Neuronal stem cell (in vitro differentiated cells): ENCODE results near the gene CNTN5.

Source experiments
- DNase-seq: peaks from one replicate; pipeline ENCODE4 v3.0.0-alpha.2; 2013; ENCODE audit warnings: low spot score
- H2AFZ ChIP-seq: one replicate; pipeline ENCODE4 v1.6.1; 2013; ENCODE audit warnings: mild to moderate bottlenecking, low read length, inconsistent platforms
- H2AK5ac ChIP-seq: 2 replicates; pipeline ENCODE4 v1.6.1; 2013; ENCODE audit warnings: low read depth, mild to moderate bottlenecking, inconsistent platforms, low read length, moderate library complexity, mixed read lengths
- H2BK120ac ChIP-seq: 2 replicates; pipeline ENCODE4 v1.6.1; 2013; ENCODE audit warnings: low read depth, mild to moderate bottlenecking, inconsistent platforms, low read length, moderate library complexity, mixed read lengths
- H2BK12ac ChIP-seq: one replicate; pipeline ENCODE4 v1.6.1; 2013; ENCODE audit warnings: low read length, inconsistent platforms
- H2BK15ac ChIP-seq: 2 replicates; pipeline ENCODE4 v1.6.1; 2013; ENCODE audit warnings: mild to moderate bottlenecking, low read length, inconsistent platforms, mixed read lengths
- H2BK5ac ChIP-seq: one replicate; pipeline ENCODE4 v1.6.1; 2013; ENCODE audit warnings: inconsistent platforms, mild to moderate bottlenecking, low read length, moderate library complexity
- H3K14ac ChIP-seq: one replicate; pipeline ENCODE4 v1.6.1; 2013; ENCODE audit warnings: low read length, inconsistent platforms
- H3K18ac ChIP-seq: 2 replicates; pipeline ENCODE4 v1.6.1; 2013; ENCODE audit warnings: low read length, inconsistent platforms
- H3K23ac ChIP-seq: 2 replicates; pipeline ENCODE4 v1.6.1; 2013; ENCODE audit warnings: low read depth, mild to moderate bottlenecking, mixed read lengths, low read length, inconsistent platforms; ENCODE audit not compliant: poor library complexity
- H3K27ac ChIP-seq: replicated peaks from 3 replicates; pipeline ENCODE4 v1.5.1; 2013; ENCODE audit warnings: low read length, inconsistent platforms
- H3K27me3 ChIP-seq, 3 experiments: 2 replicates each; pipeline ENCODE4 v1.6.1; 2013; ENCODE audit warnings: low read length in 3 of 3, mild to moderate bottlenecking in 2 of 3, inconsistent platforms in 1 of 3, low read depth in 1 of 3, mixed read lengths in 1 of 3, moderate library complexity in 1 of 3; ENCODE audit not compliant: control insufficient read depth in 3 of 3, insufficient read depth in 3 of 3
- H3K36me3 ChIP-seq, 2 donors: replicated peaks in 1 of 2; 2 replicates each; pipeline ENCODE4 v1.6.1; 2013; ENCODE audit warnings: low read length in 2 of 2; ENCODE audit not compliant: control insufficient read depth in 2 of 2, insufficient read depth in 2 of 2
- H3K4ac ChIP-seq: 2 replicates; pipeline ENCODE4 v1.6.1; 2013; ENCODE audit warnings: inconsistent platforms, mild to moderate bottlenecking, low read length, moderate library complexity
- H3K4me1 ChIP-seq, 2 donors: 1 replicate in 1 of 2; 2 replicates in 1 of 2; pipeline ENCODE4 v1.6.1; 2013; ENCODE audit warnings: low read length in 2 of 2, low read depth in 1 of 2; ENCODE audit not compliant: control insufficient read depth in 2 of 2, insufficient read depth in 1 of 2
- H3K4me2 ChIP-seq: one replicate; pipeline ENCODE4 v1.6.1; 2013; ENCODE audit warnings: mild to moderate bottlenecking, low read length, inconsistent platforms; ENCODE audit not compliant: insufficient read depth, poor library complexity, severe bottlenecking
- H3K4me3 ChIP-seq, 2 donors: 2 replicates each; pipeline ENCODE4 v1.5.1; 2013; ENCODE audit warnings: low read length in 2 of 2, mild to moderate bottlenecking in 2 of 2, inconsistent platforms in 1 of 2, moderate library complexity in 1 of 2
- H3K79me1 ChIP-seq: one replicate; pipeline ENCODE4 v1.6.1; 2013; ENCODE audit warnings: low read depth, mild to moderate bottlenecking, inconsistent platforms, low read length, moderate library complexity
- H3K9ac ChIP-seq: one replicate; pipeline ENCODE4 v1.6.1; 2013; ENCODE audit warnings: mild to moderate bottlenecking, low read depth, low read length, inconsistent platforms; ENCODE audit not compliant: poor library complexity
- H3K9me3 ChIP-seq, 2 donors: replicated peaks in 1 of 2; 2 replicates each; pipeline versions ENCODE3 to v1.6.1; 2013; ENCODE audit warnings: low read length in 2 of 2, mild to moderate bottlenecking in 2 of 2, inconsistent platforms in 1 of 2, low read depth in 1 of 2, mixed read lengths in 1 of 2, moderate library complexity in 1 of 2; ENCODE audit not compliant: control insufficient read depth in 2 of 2, insufficient read depth in 1 of 2
- H4K8ac ChIP-seq: one replicate; pipeline ENCODE4 v1.6.1; 2013; ENCODE audit warnings: low read depth, mild to moderate bottlenecking, inconsistent platforms, low read length, moderate library complexity
- H4K91ac ChIP-seq: one replicate; pipeline ENCODE4 v1.6.1; 2013; ENCODE audit warnings: low read length, low read depth, mild to moderate bottlenecking, inconsistent platforms; ENCODE audit not compliant: poor library complexity
- WGBS, 2 donors: extraction: QIAGEN DNeasy Blood & Tissue Kit; methylation state at CpG; one replicate each; pipeline ENCODE4 v1.1.7; 2013; ENCODE audit warnings: missing lambda C conversion rate in 2 of 2, mixed read lengths in 1 of 2; ENCODE audit not compliant: insufficient read length in 2 of 2, insufficient replicate concordance in 1 of 2; ENCODE audit errors: extremely low coverage in 2 of 2; 5-methylcytosine and 5-hydroxymethylcytosine counted together

The CNTN5 gene

GRCh38 chr11:100308202-100308601 is 1287.5 kb downstream of the CNTN5 start:
- H3K4ac ChIP-seq, result no peak overlapping the region
- H2AFZ ChIP-seq, result no peak overlapping the region
- H2AK5ac ChIP-seq, result no peak overlapping the region
- no peak overlapping the region for H2BK15ac ChIP-seq
- H3K9me3 ChIP-seq, result no peaks in the 10 kb centered on the region
- H3K27ac ChIP-seq, result no peak overlapping the region
- H3K27me3 ChIP-seq, result no peaks in the 10 kb centered on the region
- no CpG with 5 or more reads among the region's 2 CpGs for WGBS, 2 donors
- peaks cover 0 to 5% of the 10 kb centered on the region in 2 donors for H3K4me1 ChIP-seq
- no peak for DNase-seq
- no peak overlapping the region for H3K23ac ChIP-seq
- H3K4me3 ChIP-seq, result no peak overlapping the region
- no peak overlapping the region for H3K18ac ChIP-seq
- no peak overlapping the region for H2BK120ac ChIP-seq
- no peak overlapping the region for H3K4me2 ChIP-seq
- no peak overlapping the region for H3K9ac ChIP-seq
- H3K36me3 ChIP-seq, result no peaks in the 10 kb centered on the region
- no peak overlapping the region for H3K14ac ChIP-seq
- no peak overlapping the region for H4K91ac ChIP-seq
- no peaks in the 10 kb centered on the region for H3K79me1 ChIP-seq
- H2BK12ac ChIP-seq, result no peak overlapping the region
- no peak overlapping the region for H2BK5ac ChIP-seq
- H4K8ac ChIP-seq, result no peak overlapping the region

- Histone ChIP-seq H4K91ac (no peak overlapping the region), H2AFZ (no peak overlapping the region), H3K4ac (no peak overlapping the region), H3K27ac (no peak overlapping the region), H3K18ac (no peak overlapping the region), H3K4me1 (peaks cover 0 to 3% of the 10 kb centered on the region in 2 donors), H3K14ac (no peak overlapping the region), H3K36me3 (no peaks in the 10 kb centered on the region), H3K4me2 (no peak overlapping the region), H2BK12ac (no peak overlapping the region), H3K23ac (no peak overlapping the region), H3K27me3 (no peaks in the 10 kb centered on the region), H3K9me3 (no peaks in the 10 kb centered on the region), H3K4me3 (no peak overlapping the region), H3K9ac (no peak overlapping the region), H2AK5ac (no peak overlapping the region), H2BK5ac (no peak overlapping the region), H2BK15ac (no peak overlapping the region), H4K8ac (no peak overlapping the region), H3K79me1 (no peaks in the 10 kb centered on the region), H2BK120ac (no peak overlapping the region)
- DNase-seq, result no peak
- no CpG with 5 or more reads among the region's 1 CpG for WGBS, 2 donors
These were observed 1295.2 kb downstream of the CNTN5 start for GRCh38 chr11:100315946-100316345.

GRCh38 chr11:100316952-100317351 is 1296.2 kb downstream of the CNTN5 start:
- no peak overlapping the region for H3K27ac ChIP-seq
- H2BK12ac ChIP-seq, result no peak overlapping the region
- H3K4me3 ChIP-seq, result no peak overlapping the region
- H2BK5ac ChIP-seq, result no peak overlapping the region
- H3K14ac ChIP-seq, result no peak overlapping the region
- H3K4me2 ChIP-seq, result no peak overlapping the region
- peaks cover 0 to 3% of the 10 kb centered on the region in 2 donors for H3K4me1 ChIP-seq
- DNase-seq, result no peak
- no peak overlapping the region for H4K91ac ChIP-seq
- H3K23ac ChIP-seq, result no peak overlapping the region
- no peaks in the 10 kb centered on the region for H3K36me3 ChIP-seq
- H3K4ac ChIP-seq, result no peak overlapping the region
- no peak overlapping the region for H2BK15ac ChIP-seq
- no peaks in the 10 kb centered on the region for H3K79me1 ChIP-seq
- WGBS, 2 donors, result no CpG with 5 or more reads among the region's 3 CpGs
- H2AK5ac ChIP-seq, result no peak overlapping the region
- H4K8ac ChIP-seq, result no peak overlapping the region
- H3K27me3 ChIP-seq, result no peaks in the 10 kb centered on the region
- no peak overlapping the region for H3K9ac ChIP-seq
- H2BK120ac ChIP-seq, result no peak overlapping the region
- H2AFZ ChIP-seq, result peak overlapping the region; percentile 71
- H3K9me3 ChIP-seq, result no peaks in the 10 kb centered on the region
- no peak overlapping the region for H3K18ac ChIP-seq

GRCh38 chr11:100319691-100320090 is 1298.9 kb downstream of the CNTN5 start:
- H3K27ac ChIP-seq, result no peak overlapping the region
- no peak overlapping the region for H2AFZ ChIP-seq
- no peak overlapping the region for H3K4ac ChIP-seq
- H2BK120ac ChIP-seq, result no peak overlapping the region
- H3K18ac ChIP-seq, result no peak overlapping the region
- no peak overlapping the region for H3K9ac ChIP-seq
- no peak for DNase-seq
- H3K23ac ChIP-seq, result no peak overlapping the region
- H2BK15ac ChIP-seq, result no peak overlapping the region
- no peak overlapping the region for H3K4me2 ChIP-seq
- no peaks in the 10 kb centered on the region for H3K36me3 ChIP-seq
- H3K14ac ChIP-seq, result no peak overlapping the region
- H2BK5ac ChIP-seq, result no peak overlapping the region
- H4K91ac ChIP-seq, result no peak overlapping the region
- no peak overlapping the region for H2BK12ac ChIP-seq
- peaks cover 0 to 3% of the 10 kb centered on the region in 2 donors for H3K4me1 ChIP-seq
- H3K27me3 ChIP-seq, result no peaks in the 10 kb centered on the region
- H3K4me3 ChIP-seq, result no peak overlapping the region
- WGBS, 2 donors, result no CpG with 5 or more reads among the region's 3 CpGs
- H3K9me3 ChIP-seq, result no peaks in the 10 kb centered on the region
- H3K79me1 ChIP-seq, result no peaks in the 10 kb centered on the region
- H4K8ac ChIP-seq, result no peak overlapping the region
- no peak overlapping the region for H2AK5ac ChIP-seq
